GM21447 (cell line): ENCODE data around the gene VEPH1.

Experiments used
- ATAC-seq: cut with Tn5 transposase; IDR thresholded peaks from one replicate; pipeline ENCODE4 v1.9.1; 2021; ENCODE audit not compliant: unreplicated experiment

Gene VEPH1

GRCh38 chr3:157502916-157503595 lies at the start of gene VEPH1:
Gene VEPH1, minus strand, starts transcription at chr3:157503416. Its CDS starts 8,067 bp downstream, at chr3:157495349.
- no peak for ATAC-seq

- no peak for ATAC-seq
These were observed 48.7 kb upstream of the VEPH1 start for GRCh38 chr3:157551961-157552360.

- ATAC-seq = no peak
These were observed 46.3 kb upstream of the VEPH1 start for GRCh38 chr3:157549498-157549897.

GRCh38 chr3:157544501-157545130 lies 41.4 kb upstream of the VEPH1 start:
- ATAC-seq = no peak

- ATAC-seq = no peak
These were observed 40.4 kb upstream of the VEPH1 start for GRCh38 chr3:157543501-157544035.

GRCh38 chr3:157542711-157543500 lies 39.7 kb upstream of the VEPH1 start:
- ATAC-seq = no peak

- no peak for ATAC-seq
These were observed 38.5 kb upstream of the VEPH1 start for GRCh38 chr3:157541506-157542236.

GRCh38 chr3:157540656-157541055 lies 37.4 kb upstream of the VEPH1 start:
- ATAC-seq = no peak

GRCh38 chr3:157535667-157536066 lies 32.5 kb upstream of the VEPH1 start:
- no peak for ATAC-seq

GRCh38 chr3:157534725-157535161 lies 31.5 kb upstream of the VEPH1 start:
- no peak for ATAC-seq

GRCh38 chr3:157533298-157534070 lies 30.3 kb upstream of the VEPH1 start:
- no peak for ATAC-seq

- peak; percentile 95 for ATAC-seq
These were observed 29.5 kb upstream of the VEPH1 start for GRCh38 chr3:157532529-157533297.

GRCh38 chr3:157531771-157532170 lies 28.6 kb upstream of the VEPH1 start:
- ATAC-seq = no peak

GRCh38 chr3:157531301-157531660 lies 28.1 kb upstream of the VEPH1 start:
- ATAC-seq = no peak

- ATAC-seq = no peak
These were observed 27.6 kb upstream of the VEPH1 start for GRCh38 chr3:157530637-157531300.

- ATAC-seq = no peak
These were observed 26.5 kb upstream of the VEPH1 start for GRCh38 chr3:157529751-157530150.

GRCh38 chr3:157529085-157529484 lies 25.9 kb upstream of the VEPH1 start:
- ATAC-seq = no peak

- ATAC-seq = no peak
These were observed 24.1 kb upstream of the VEPH1 start for GRCh38 chr3:157527131-157527881.
